ENCODE measurements around the gene OR51B2.

- TF ChIP-seq POLR2AphosphoS5 (IDR thresholded peaks at IDR 0.05; ENCODE audit: low read depth): no peak
- no peak for TF ChIP-seq CTCF (IDR thresholded peaks at IDR 0.05; ENCODE audit: insufficient read depth, low read length)
- TF ChIP-seq REST (IDR thresholded peaks at IDR 0.05; ENCODE audit: insufficient replicate concordance, low read depth): no peak
- TF ChIP-seq GABPA (IDR thresholded peaks at IDR 0.05; ENCODE audit: low read depth): no peak
These were observed 40.2 kb downstream of the OR51B2 start for GRCh38 chr11:5283882-5284281.
